GM18517 (cell line): Measurements from ENCODE around the gene STPG4.

ENCODE experiments used
- ATAC-seq: cut with Tn5 transposase; IDR thresholded peaks from one replicate; pipeline ENCODE4 v1.9.1; 2021; ENCODE audit warnings: mild to moderate bottlenecking, moderate library complexity; ENCODE audit not compliant: unreplicated experiment

Gene STPG4

DNA sequence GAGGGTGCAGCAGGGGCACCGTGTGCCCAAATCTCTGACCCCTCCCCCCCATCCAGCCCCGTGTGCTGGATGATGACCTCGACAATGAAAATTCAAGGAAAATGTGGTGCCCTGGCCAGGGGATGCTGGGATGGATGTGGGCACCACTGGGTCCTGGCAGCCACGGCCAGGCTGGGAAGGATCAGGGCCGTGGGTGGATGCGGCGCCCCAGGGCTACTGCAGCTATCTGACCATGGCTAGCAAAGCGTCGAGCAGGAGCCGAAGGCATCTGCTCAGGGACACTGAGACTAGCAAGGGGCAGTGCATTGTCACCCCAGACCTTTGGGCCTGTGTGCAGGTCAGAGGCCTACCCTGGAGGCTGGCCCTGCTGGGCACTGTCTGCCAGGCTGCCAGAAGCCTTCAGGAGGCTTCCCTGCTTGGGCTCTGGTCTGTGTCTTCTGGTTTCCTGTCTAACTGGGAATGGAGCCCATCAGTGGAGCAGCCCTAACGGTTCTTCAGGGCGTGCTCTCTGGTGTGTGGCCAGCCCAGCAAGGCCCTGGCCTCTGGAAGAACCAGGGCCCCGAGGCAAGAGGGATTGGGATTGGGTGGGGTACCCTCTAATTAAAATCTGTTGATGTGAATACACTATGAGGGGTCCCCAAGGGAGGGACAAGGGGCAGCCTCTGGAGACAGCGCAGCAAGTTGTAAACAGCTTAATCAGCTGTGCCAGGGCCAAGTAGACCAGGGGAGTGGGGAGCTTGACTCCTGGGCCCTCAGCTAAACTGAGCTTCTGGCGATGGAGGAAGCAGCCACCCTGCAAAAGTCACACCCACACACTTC is 98.0 kb downstream of the STPG4 start:
- ATAC-seq, result no peak

- no peak for ATAC-seq
These were observed 98.7 kb downstream of the STPG4 start for GRCh38 chr2:47056374-47056773.

- ATAC-seq, result no peak
These were observed 100.2 kb downstream of the STPG4 start for GRCh38 chr2:47054868-47055267.

GRCh38 chr2:47054036-47054555 is 101.0 kb downstream of the STPG4 start:
- ATAC-seq, result no peak

DNA sequence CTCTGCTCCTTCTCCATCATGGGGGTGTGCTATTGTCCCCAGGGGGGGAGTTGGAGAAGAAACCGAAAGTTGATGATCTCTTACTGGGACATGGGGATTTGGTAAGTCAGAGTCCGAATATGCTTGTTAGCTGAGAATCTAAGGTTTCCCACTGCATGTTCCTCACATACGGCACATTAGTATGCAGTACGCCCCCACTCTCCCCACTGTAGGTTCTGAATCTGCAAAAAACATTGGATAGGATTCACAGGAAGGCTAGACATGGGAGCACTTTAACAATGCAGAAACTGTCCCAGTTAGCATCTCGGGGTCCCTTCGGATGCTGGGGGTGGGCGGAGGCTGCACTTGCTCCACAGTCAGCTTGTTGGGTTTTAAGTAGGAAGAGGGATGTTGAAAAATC is 102.3 kb downstream of the STPG4 start:
- ATAC-seq, result no peak

DNA sequence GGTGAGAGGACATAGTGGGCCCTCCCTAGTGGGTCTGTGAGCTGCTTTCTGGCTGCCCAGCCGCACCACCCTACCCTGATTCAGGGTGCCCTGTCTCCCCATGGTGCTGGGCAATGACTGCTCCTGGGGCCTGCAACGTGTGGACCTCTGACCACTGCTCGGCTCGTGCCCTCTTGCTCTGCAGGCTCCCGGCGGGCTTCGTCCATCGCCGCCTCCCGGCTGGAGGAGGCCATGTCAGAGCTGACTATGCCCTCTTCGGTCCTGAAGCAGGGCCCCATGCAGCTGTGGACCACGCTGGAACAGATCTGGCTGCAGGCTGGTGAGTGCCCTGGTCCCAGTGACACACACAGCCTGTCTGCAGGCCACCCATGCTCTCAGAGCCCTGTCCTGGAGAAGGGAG is 103.5 kb downstream of the STPG4 start:
- ATAC-seq, result no peak

GRCh38 chr2:47050762-47051161 is 104.3 kb downstream of the STPG4 start:
- no peak for ATAC-seq

GRCh38 chr2:47050021-47050760 is 104.9 kb downstream of the STPG4 start:
- ATAC-seq, result no peak

GRCh38 chr2:47049502-47049901 is 105.6 kb downstream of the STPG4 start:
- no peak for ATAC-seq

DNA sequence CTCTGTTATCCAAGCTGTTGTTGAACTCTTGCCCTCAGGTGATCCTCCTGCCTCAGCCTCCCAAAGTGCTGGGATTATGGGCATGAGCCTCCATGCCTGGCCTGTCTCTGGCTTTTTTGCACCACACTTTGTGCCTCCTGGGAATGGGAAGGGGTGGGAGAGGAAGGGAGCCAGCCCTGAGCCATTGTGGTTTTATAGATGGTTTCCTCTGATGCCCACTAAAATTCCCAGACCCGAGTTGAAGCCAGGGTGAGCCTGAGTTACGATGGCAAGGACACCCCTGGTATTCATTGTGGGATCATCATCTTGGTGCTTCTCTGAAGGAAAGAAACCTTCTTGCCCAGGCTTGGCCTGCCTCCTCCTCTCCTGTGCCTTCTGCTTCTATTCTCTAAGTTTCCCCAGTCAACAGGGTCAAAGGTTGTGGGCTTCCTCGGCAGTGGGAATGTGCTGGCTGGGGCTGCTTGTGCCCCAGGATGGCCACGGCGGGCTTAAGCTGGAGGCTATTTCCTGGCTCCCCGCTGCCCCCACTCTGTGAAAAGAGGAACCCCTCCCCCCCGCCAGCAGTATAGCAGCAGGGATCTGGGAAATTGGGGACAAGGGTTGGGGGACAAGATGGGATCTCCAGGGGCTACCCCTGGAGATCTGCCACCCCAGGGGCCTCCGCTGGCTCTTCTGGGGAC is 106.2 kb downstream of the STPG4 start:
- no peak for ATAC-seq

GRCh38 chr2:47046271-47046670 is 108.8 kb downstream of the STPG4 start:
- no peak for ATAC-seq

- ATAC-seq, result no peak
These were observed 111.2 kb downstream of the STPG4 start for GRCh38 chr2:47043891-47044239.

- no peak for ATAC-seq
These were observed 111.8 kb downstream of the STPG4 start for GRCh38 chr2:47043142-47043890.

DNA sequence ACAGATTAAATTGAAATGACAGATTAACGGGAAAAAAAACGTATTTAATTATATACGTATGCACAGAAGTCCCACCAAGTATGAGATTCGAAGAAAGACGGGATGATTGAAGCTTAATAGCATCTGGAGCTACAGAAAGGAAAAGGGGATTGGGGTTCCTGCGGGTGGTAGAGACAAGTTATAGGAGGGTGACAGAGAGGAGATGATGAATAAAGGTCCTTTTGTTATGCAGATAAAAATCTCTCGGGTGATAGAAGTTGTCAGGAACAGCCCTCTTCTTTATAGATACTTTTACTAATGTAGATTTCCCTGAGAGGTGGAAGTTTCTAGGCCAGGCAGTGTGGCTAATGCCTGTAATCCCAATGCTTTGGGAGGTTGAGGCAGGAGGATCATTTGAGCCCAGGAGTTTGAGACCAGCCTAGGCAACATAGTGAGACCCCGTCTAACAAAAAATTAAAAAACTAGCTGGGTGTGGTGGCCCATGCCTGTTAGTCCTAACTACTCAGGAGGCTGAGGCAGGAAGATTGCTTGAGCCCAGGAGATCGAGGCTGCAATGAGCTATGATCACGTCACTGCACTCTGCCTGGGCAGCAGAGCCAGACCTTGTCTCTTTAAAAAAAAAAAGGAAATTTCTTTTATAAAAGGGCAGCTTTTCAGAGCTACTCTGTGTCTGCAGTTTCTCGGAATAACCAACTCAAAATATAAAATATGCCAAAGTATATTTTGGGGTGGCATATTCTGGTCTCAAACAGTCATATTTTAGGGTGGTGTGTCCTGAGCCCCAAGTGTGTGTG is 113.0 kb downstream of the STPG4 start:
- ATAC-seq, result no peak

DNA sequence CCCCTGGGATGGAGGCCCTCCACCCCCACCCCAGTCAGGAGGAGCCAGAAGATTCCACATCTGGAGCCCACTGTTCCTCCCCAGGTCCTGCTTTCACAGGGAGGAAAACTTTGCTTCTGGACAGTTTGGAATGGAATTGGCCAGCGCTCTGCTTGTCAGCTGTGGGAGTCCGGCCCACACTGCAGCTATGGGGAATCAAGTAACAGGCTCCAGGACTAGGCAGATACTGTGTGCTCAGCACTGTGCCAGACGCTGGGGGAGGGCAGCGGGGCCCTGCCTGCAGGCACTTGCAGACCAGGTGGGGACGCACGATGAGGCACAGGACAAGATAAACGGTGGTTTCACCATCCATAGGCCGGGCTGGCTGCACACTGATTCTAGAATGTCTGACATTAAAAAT is 114.0 kb downstream of the STPG4 start:
- no peak for ATAC-seq

DNA sequence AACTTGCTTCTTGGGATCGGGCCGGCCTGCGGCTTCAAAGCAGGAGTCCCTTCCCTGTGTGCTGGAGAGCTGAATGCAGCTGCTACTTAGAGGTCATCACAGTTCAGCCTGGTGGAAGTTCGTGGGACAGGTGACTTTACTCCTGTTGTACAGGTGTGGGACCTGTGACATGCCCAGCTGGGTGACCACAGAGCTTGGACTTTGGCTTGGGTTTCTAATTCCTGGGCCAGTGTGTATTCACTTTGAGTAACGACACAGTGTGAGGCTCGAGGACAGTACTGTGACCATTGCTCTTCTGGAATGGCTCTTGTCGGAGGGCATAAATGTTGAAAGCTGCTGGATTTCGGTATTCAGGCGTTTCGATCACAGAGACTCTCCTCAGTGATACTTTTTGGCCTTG is 114.5 kb downstream of the STPG4 start:
- no peak for ATAC-seq

- ATAC-seq, result no peak
These were observed 115.1 kb downstream of the STPG4 start for GRCh38 chr2:47039913-47040562.

GRCh38 chr2:47039489-47039870 is 115.6 kb downstream of the STPG4 start:
- ATAC-seq, result no peak

DNA sequence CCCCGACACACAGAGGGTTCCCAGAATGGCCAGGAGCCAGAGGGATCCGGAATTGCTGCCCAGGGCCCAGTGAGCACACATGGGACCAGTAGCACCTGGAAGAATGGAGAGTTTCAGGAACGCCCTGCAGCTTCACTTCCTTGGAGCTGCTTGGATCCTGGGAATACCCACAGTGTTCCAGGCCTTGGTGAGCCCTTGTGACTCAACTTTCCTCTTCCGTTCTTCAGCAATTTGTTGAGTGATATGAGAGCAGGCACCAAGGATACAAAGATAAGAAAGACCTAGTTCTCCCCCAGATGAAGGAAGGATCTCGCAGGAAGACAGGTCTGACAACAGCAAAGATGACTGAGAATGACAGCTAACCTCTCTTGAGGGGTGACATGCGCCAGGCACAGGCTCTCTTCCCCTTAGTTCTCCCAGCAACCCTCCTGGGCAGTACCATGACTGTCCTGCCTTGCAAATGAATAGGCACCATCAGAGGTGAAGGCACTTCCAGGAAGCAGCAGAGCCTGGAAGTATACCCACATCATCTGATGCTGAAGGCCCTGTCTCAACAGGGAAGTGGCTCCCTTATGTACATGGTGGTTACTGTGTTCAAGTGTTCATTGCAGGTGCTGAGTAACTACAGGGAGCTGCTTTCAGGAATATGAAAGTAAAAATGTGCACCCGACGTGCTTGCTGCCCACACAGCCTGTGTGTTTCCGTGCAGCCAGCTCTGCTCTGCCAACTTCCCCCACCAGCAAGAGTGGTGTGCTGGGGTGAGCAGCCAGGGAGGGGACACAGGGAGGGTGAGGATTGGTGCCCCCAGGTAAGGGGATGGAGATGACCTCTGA is 116.2 kb downstream of the STPG4 start:
- no peak for ATAC-seq
